Gastroesophageal sphincter (tissue), 3 donors: ENCODE measurements around the gene DUSP3.

Experiments used
- POLR2A ChIP-seq, 2 donors: fragments of 450-650 bp; IDR thresholded peaks; one replicate each; pipeline ENCODE4 v1.6.1; 2017; ENCODE audit warnings: antibody characterized with exemption in 2 of 2, mild to moderate bottlenecking in 2 of 2, moderate library complexity in 1 of 2
- POLR2AphosphoS5 ChIP-seq: sonication (generic); formaldehyde crosslinking; IDR thresholded peaks from one replicate; pipeline ENCODE4 v1.6.1; 2017; ENCODE audit warnings: antibody characterized with exemption
- TF ChIP-seq, protein P1 (sequence below), 4 experiments: fragments of 200-600 bp in 2 of 4; fragments of 450-650 bp in 2 of 4; sonication (generic) in 1 of 4; IDR thresholded peaks; one replicate each; pipeline ENCODE4 v1.5.1; 2017 to 2019; ENCODE audit warnings: antibody characterized with exemption in 4 of 4, mild to moderate bottlenecking in 2 of 4, moderate library complexity in 2 of 4

DNA sequence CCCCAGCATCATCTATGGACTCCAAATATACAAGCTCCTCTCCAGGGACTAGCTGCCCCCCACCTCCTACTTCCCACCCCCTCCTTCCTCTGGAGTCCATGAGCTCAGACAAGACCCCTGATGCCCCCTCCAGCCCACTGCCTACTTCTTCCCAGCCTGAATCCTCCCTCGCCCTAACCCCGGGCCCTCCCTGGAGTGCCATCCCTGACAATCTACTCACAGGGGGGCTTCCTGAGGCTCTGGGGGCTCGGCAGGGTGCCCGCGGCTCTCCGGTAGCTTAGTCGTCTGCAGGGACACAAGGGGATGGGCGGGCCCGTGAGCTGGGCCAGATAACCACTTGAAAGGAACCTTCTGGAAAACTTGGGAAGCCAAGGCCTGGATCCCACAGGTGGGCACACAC lies 39.0 kb upstream of the DUSP3 start:
- TF ChIP-seq, protein P1, sequence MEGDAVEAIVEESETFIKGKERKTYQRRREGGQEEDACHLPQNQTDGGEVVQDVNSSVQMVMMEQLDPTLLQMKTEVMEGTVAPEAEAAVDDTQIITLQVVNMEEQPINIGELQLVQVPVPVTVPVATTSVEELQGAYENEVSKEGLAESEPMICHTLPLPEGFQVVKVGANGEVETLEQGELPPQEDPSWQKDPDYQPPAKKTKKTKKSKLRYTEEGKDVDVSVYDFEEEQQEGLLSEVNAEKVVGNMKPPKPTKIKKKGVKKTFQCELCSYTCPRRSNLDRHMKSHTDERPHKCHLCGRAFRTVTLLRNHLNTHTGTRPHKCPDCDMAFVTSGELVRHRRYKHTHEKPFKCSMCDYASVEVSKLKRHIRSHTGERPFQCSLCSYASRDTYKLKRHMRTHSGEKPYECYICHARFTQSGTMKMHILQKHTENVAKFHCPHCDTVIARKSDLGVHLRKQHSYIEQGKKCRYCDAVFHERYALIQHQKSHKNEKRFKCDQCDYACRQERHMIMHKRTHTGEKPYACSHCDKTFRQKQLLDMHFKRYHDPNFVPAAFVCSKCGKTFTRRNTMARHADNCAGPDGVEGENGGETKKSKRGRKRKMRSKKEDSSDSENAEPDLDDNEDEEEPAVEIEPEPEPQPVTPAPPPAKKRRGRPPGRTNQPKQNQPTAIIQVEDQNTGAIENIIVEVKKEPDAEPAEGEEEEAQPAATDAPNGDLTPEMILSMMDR (IDR thresholded peaks at IDR 0.05) = no peak
- TF ChIP-seq POLR2A (IDR thresholded peaks at IDR 0.05) (no peak), POLR2AphosphoS5 (no peak)
